OCI-LY3 (cell line): ENCODE data around the gene STAB1.

Source experiments
- H2AFZ ChIP-seq: fragments of 200-600, 300-600 bp; shearing (Covaris generic); 2 replicates; pipeline ENCODE4 v1.6.0; 2014; ENCODE audit warnings: antibody characterized with exemption, low read depth, low read length
- H3K27ac ChIP-seq: fragments of 200-600, 300-600 bp; sonication (generic); 2 replicates; pipeline ENCODE4 v1.5.1; 2014; ENCODE audit warnings: mild to moderate bottlenecking, low read length, moderate library complexity, mixed read lengths
- H3K27me3 ChIP-seq: fragments of 200-600, 300-600 bp; sonication (generic); 2 replicates; pipeline ENCODE4 v1.6.1; 2014; ENCODE audit warnings: low read depth, low read length, mixed read lengths
- H3K36me3 ChIP-seq: fragments of 200-600, 300-600 bp; sonication (generic); replicated peaks from 2 replicates; pipeline ENCODE3; 2014; ENCODE audit warnings: low read depth, low read length, mixed read lengths
- H3K4me1 ChIP-seq: fragments of 300-600, 200-600 bp; sonication (generic); 2 replicates; pipeline ENCODE4 v1.6.1; 2014; ENCODE audit warnings: low read length, mixed read lengths
- H3K4me2 ChIP-seq: fragments of 200-600, 300-600 bp; sonication (generic); 2 replicates; pipeline ENCODE4 v1.6.1; 2014; ENCODE audit warnings: low read length, mixed read lengths
- H3K4me3 ChIP-seq: fragments of 300-600, 200-600 bp; sonication (generic); 2 replicates; pipeline ENCODE4 v1.5.1; 2014; ENCODE audit warnings: antibody characterized with exemption, mild to moderate bottlenecking, low read length, moderate library complexity
- H3K79me2 ChIP-seq: fragments of 300-600, 200-600 bp; shearing (Covaris generic); 2 replicates; pipeline ENCODE4 v1.6.1; 2014; ENCODE audit warnings: mild to moderate bottlenecking, low read length, mixed read lengths
- H3K9ac ChIP-seq: fragments of 300-600, 200-600 bp; shearing (Covaris generic); 2 replicates; pipeline ENCODE4 v1.6.0; 2014; ENCODE audit warnings: mild to moderate bottlenecking, low read length, moderate library complexity
- H3K9me3 ChIP-seq: fragments of 200-600, 300-600 bp; shearing (Covaris generic); 2 replicates; pipeline ENCODE4 v1.6.1; 2014; ENCODE audit warnings: low read length, mixed read lengths; ENCODE audit not compliant: insufficient read depth
- H4K20me1 ChIP-seq: fragments of 200-600, 300-600 bp; sonication (generic); 2 replicates; pipeline ENCODE4 v1.6.1; 2016; ENCODE audit warnings: low read length, mixed read lengths; ENCODE audit not compliant: insufficient read depth
- EZH2phosphoT487 ChIP-seq: fragments of 200-600 bp; shearing (Covaris generic); IDR thresholded peaks from 2 replicates; pipeline ENCODE4 v1.6.1; 2018; ENCODE audit warnings: antibody characterized with exemption, mixed run types, low read depth
- TF ChIP-seq, protein P1 (sequence below): fragments of 200-600, 300-600 bp; sonication (generic); IDR thresholded peaks from 2 replicates; pipeline ENCODE4 v1.5.1; 2014; ENCODE audit warnings: antibody characterized with exemption, low read length, low read depth

STAB1 gene

DNA sequence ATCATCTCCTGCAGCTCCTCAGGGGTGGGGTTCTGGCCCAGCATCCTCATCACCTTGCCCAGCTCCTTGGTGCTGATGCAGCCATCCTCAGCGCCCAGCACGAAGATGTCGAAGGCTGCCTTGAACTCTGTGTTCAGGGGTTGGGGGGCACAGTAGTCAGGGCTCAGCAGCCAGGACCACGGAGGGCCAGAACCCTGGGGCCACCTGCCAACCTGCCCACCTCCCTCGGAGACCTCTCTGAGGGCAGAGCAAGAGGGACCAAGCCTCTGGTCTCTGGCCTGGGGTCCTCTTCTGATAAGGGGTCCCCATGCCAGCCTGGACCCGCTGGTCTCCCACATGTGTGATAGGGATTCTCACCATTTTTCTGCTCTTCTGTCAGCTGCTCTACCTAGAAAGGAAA, 43.0 kb upstream of the STAB1 start:
- Histone ChIP-seq H3K9me3 (no peaks in the 10 kb centered on the region), H3K4me3 (no peak overlapping the region), H3K36me3 (no peaks in the 10 kb centered on the region), H4K20me1 (no peaks in the 10 kb centered on the region), H2AFZ (no peak overlapping the region), H3K79me2 (peaks cover 21% of the 10 kb centered on the region), H3K27me3 (no peaks in the 10 kb centered on the region), H3K4me2 (no peak overlapping the region), H3K9ac (no peak overlapping the region), H3K4me1 (peaks cover 18% of the 10 kb centered on the region), H3K27ac (no peak overlapping the region)
- TF ChIP-seq EZH2phosphoT487, result no peak
- TF ChIP-seq, protein P1, sequence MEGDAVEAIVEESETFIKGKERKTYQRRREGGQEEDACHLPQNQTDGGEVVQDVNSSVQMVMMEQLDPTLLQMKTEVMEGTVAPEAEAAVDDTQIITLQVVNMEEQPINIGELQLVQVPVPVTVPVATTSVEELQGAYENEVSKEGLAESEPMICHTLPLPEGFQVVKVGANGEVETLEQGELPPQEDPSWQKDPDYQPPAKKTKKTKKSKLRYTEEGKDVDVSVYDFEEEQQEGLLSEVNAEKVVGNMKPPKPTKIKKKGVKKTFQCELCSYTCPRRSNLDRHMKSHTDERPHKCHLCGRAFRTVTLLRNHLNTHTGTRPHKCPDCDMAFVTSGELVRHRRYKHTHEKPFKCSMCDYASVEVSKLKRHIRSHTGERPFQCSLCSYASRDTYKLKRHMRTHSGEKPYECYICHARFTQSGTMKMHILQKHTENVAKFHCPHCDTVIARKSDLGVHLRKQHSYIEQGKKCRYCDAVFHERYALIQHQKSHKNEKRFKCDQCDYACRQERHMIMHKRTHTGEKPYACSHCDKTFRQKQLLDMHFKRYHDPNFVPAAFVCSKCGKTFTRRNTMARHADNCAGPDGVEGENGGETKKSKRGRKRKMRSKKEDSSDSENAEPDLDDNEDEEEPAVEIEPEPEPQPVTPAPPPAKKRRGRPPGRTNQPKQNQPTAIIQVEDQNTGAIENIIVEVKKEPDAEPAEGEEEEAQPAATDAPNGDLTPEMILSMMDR, result no peak

- Histone ChIP-seq H3K4me3 (no peak overlapping the region), H3K9ac (no peak overlapping the region), H3K9me3 (no peaks in the 10 kb centered on the region), H4K20me1 (no peaks in the 10 kb centered on the region), H2AFZ (no peak overlapping the region), H3K36me3 (peaks cover 2% of the 10 kb centered on the region), H3K27me3 (no peaks in the 10 kb centered on the region), H3K79me2 (peaks cover 24% of the 10 kb centered on the region), H3K4me2 (no peak overlapping the region), H3K27ac (no peak overlapping the region), H3K4me1 (peaks cover 18% of the 10 kb centered on the region)
- TF ChIP-seq, protein P1, result no peak
- TF ChIP-seq EZH2phosphoT487, result no peak
Measured at GRCh38 chr3:52452570-52453221, 42.4 kb upstream of the STAB1 start.

GRCh38 chr3:52453496-52454249, 41.5 kb upstream of the STAB1 start, which contains the start of gene TNNC1:
Gene TNNC1, minus strand, starts transcription at chr3:52454041. Its CDS starts 26 bp downstream, at chr3:52454015.
- Histone ChIP-seq H4K20me1 (no peaks in the 10 kb centered on the region), H2AFZ (peak within 1 kb of the TSS; percentile 97; the same call in 1 of the 2 replicates), H3K4me3 (peak within 1 kb of the TSS; percentile 93), H3K27me3 (no peaks in the 10 kb centered on the region), H3K4me1 (peaks cover 18% of the 10 kb centered on the region), H3K9ac (peak within 1 kb of the TSS; percentile 88), H3K36me3 (peaks cover 8% of the 10 kb centered on the region), H3K79me2 (peaks cover 24% of the 10 kb centered on the region), H3K9me3 (no peaks in the 10 kb centered on the region), H3K27ac (peak within 1 kb of the TSS; percentile 33; the same call in 1 of the 2 replicates), H3K4me2 (peak within 1 kb of the TSS; percentile 97)
- no peak for TF ChIP-seq EZH2phosphoT487
- TF ChIP-seq, protein P1, result no peak

GRCh38 chr3:52454250-52454937, 40.7 kb upstream of the STAB1 start:
- no peak overlapping the region for H3K27ac ChIP-seq
- peak overlapping the region; percentile 88 for H3K9ac ChIP-seq
- TF ChIP-seq, protein P1, result no peak
- no peak for TF ChIP-seq EZH2phosphoT487
- no peaks in the 10 kb centered on the region for H4K20me1 ChIP-seq
- peaks cover 13% of the 10 kb centered on the region for H3K36me3 ChIP-seq
- H3K4me1 ChIP-seq, result peaks cover 18% of the 10 kb centered on the region
- peak overlapping the region; percentile 93 for H3K4me3 ChIP-seq
- H3K79me2 ChIP-seq, result peaks cover 24% of the 10 kb centered on the region
- peak overlapping the region; percentile 97 for H3K4me2 ChIP-seq
- H2AFZ ChIP-seq, result no peak overlapping the region
- H3K9me3 ChIP-seq, result no peaks in the 10 kb centered on the region
- H3K27me3 ChIP-seq, result no peaks in the 10 kb centered on the region
